ENCODE measurements around the gene HSP90AB1. TPM values are rescaled to one million over a fixed set of nuclear protein-coding genes. Genes with fewer than 3 reads are reported as not detected.

HSP90AB1 gene
- total and polyA plus RNA-seq, 9 of the 15 experiments (the other 6 are each of a cell fraction or from before 2014, with no cell fraction given): 1,780 to 3,358 (median 2,262) TPM

DNA sequence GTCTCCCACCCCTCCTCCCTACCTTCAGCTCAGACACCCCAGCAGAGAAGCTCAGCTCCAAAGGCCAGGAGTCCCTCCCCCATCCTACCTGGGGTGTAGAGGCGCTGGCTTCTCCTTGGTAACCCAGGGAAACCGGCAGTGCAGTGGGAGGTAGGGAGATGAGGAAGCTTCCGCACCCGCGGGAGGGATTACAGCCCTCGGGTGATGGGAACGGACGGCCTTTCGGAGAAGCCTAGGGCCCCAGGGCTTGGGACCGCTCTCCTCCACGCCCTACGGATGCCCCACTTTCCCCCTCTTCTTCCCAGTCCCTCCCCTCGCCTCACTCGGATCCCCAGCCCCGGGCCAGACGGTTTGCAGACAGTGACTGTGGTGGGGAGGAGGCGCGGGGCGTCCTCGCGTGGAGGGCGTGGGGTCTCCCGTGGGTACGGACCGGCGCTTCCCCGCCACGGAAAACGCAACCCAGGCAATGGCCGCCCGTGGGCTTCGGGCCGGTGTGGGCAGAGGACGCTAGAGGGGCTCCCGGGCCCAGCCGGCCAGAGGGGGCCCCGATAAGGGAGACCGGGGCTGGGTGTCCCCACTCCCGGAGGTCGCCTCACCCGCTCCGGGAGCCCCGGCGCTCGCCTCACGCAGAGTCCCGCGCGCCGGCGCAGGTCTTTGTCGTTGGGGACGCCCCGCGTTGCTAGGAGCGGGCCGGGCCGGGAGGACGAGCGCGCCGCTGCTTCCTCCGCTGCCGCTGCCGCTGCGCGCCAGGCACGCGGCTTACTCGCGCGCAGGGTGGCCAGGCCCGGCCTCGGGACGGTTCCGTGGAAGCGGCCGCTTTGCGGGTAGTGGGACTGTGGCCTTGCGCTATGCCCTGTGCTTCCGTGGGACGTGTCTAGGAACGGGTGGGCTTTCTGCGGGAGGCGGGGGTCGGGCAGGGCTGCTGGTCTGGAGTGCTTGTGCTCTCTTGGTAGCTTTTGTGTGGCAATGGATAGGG lies 50.5 kb downstream of the HSP90AB1 start (continued):
- TF ChIP-seq, protein P1, sequence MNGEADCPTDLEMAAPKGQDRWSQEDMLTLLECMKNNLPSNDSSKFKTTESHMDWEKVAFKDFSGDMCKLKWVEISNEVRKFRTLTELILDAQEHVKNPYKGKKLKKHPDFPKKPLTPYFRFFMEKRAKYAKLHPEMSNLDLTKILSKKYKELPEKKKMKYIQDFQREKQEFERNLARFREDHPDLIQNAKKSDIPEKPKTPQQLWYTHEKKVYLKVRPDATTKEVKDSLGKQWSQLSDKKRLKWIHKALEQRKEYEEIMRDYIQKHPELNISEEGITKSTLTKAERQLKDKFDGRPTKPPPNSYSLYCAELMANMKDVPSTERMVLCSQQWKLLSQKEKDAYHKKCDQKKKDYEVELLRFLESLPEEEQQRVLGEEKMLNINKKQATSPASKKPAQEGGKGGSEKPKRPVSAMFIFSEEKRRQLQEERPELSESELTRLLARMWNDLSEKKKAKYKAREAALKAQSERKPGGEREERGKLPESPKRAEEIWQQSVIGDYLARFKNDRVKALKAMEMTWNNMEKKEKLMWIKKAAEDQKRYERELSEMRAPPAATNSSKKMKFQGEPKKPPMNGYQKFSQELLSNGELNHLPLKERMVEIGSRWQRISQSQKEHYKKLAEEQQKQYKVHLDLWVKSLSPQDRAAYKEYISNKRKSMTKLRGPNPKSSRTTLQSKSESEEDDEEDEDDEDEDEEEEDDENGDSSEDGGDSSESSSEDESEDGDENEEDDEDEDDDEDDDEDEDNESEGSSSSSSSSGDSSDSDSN (IDR thresholded peaks at IDR 0.05; ENCODE audit: borderline replicate concordance in 1 of 2, low read depth in 2 of 2, low read length in 2 of 2): 0 out of 4 replicates have a peak, but pooled peaks of 1 of the 2 experiments have one; percentile 29
- TF ChIP-seq MAZ (CRISPR knock-in tag; conservative IDR thresholded peaks at IDR 0.05 in 1 of 2, IDR thresholded peaks at IDR 0.05 in 1 of 2) (peak in 1 of 2 experiments; percentile 50; a peak in 1 of 4 replicates), CBFA2T2 (conservative IDR thresholded peaks at IDR 0.05) (no peak), MXI1 (IDR thresholded peaks at IDR 0.05; ENCODE audit: low read depth, low read length) (0 out of 2 replicates have a peak, but pooled peaks have one; percentile 46), NRF1 (conservative IDR thresholded peaks at IDR 0.05 in 1 of 2, IDR thresholded peaks at IDR 0.05 in 1 of 2) (peak; percentile 84 to 85), SUPT5H (IDR thresholded peaks at IDR 0.05) (peak; percentile 62), SMAD1 (IDR thresholded peaks at IDR 0.05; ENCODE audit: low read depth, low read length, partially characterized antibody) (no peak), ZNF644 (tag; IDR thresholded peaks at IDR 0.05; ENCODE audit: low read depth) (no peak), NFYB (IDR thresholded peaks at IDR 0.05; ENCODE audit: extremely low read depth, insufficient read length) (no peak)
- TF ChIP-seq, protein P2, sequence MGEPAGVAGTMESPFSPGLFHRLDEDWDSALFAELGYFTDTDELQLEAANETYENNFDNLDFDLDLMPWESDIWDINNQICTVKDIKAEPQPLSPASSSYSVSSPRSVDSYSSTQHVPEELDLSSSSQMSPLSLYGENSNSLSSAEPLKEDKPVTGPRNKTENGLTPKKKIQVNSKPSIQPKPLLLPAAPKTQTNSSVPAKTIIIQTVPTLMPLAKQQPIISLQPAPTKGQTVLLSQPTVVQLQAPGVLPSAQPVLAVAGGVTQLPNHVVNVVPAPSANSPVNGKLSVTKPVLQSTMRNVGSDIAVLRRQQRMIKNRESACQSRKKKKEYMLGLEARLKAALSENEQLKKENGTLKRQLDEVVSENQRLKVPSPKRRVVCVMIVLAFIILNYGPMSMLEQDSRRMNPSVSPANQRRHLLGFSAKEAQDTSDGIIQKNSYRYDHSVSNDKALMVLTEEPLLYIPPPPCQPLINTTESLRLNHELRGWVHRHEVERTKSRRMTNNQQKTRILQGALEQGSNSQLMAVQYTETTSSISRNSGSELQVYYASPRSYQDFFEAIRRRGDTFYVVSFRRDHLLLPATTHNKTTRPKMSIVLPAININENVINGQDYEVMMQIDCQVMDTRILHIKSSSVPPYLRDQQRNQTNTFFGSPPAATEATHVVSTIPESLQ (CRISPR knock-in tag; IDR thresholded peaks at IDR 0.05): no peak
- TF ChIP-seq, protein P3, sequence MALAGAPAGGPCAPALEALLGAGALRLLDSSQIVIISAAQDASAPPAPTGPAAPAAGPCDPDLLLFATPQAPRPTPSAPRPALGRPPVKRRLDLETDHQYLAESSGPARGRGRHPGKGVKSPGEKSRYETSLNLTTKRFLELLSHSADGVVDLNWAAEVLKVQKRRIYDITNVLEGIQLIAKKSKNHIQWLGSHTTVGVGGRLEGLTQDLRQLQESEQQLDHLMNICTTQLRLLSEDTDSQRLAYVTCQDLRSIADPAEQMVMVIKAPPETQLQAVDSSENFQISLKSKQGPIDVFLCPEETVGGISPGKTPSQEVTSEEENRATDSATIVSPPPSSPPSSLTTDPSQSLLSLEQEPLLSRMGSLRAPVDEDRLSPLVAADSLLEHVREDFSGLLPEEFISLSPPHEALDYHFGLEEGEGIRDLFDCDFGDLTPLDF (CRISPR knock-in tag; IDR thresholded peaks at IDR 0.05): no peak
- TF ChIP-seq, protein P4, sequence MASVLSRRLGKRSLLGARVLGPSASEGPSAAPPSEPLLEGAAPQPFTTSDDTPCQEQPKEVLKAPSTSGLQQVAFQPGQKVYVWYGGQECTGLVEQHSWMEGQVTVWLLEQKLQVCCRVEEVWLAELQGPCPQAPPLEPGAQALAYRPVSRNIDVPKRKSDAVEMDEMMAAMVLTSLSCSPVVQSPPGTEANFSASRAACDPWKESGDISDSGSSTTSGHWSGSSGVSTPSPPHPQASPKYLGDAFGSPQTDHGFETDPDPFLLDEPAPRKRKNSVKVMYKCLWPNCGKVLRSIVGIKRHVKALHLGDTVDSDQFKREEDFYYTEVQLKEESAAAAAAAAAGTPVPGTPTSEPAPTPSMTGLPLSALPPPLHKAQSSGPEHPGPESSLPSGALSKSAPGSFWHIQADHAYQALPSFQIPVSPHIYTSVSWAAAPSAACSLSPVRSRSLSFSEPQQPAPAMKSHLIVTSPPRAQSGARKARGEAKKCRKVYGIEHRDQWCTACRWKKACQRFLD (CRISPR knock-in tag; IDR thresholded peaks at IDR 0.05): no peak
- TF ChIP-seq, protein P5, sequence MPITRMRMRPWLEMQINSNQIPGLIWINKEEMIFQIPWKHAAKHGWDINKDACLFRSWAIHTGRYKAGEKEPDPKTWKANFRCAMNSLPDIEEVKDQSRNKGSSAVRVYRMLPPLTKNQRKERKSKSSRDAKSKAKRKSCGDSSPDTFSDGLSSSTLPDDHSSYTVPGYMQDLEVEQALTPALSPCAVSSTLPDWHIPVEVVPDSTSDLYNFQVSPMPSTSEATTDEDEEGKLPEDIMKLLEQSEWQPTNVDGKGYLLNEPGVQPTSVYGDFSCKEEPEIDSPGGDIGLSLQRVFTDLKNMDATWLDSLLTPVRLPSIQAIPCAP (CRISPR knock-in tag; IDR thresholded peaks at IDR 0.05; ENCODE audit: borderline replicate concordance): no peak
- TF ChIP-seq, protein P6, sequence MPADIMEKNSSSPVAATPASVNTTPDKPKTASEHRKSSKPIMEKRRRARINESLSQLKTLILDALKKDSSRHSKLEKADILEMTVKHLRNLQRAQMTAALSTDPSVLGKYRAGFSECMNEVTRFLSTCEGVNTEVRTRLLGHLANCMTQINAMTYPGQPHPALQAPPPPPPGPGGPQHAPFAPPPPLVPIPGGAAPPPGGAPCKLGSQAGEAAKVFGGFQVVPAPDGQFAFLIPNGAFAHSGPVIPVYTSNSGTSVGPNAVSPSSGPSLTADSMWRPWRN (IDR thresholded peaks at IDR 0.05; ENCODE audit: low read depth): no peak

All from K562 (cell line).